IMR-90 (cell line): ENCODE measurements around the gene PLXDC2. TPM values are rescaled to one million over a fixed set of nuclear protein-coding genes. Genes with fewer than 3 reads are reported as not detected.
A peak's percentile ranks its signal among the peaks of the same experiment; 100 is the strongest.

Experiments
- ATAC-seq: fragments of 200-7000 bp; cut with Tn5 transposase; 2 replicates; pipeline ENCODE4 v1.9.1; 2020; ENCODE audit warnings: low read depth, mild to moderate bottlenecking, moderate library complexity
- BruUV-seq: library from RNA; stranded (reverse); fragments of 400-500 nt; replicated peaks from 2 replicates; lab custom pipeline; 2021; lab: Mats Ljungman, UMichigan
- CTCF ChIA-PET: fragments of 300-600 bp; formaldehyde crosslinking; extraction: SDS; loops from one replicate; lab custom pipeline; 2021; ENCODE audit warnings: antibody characterized with exemption; lab: Yijun Ruan, JAX
- POLR2A ChIA-PET: fragments of 300-600 bp; sonication (Branson Sonifier 250); formaldehyde crosslinking; loops from one replicate; lab custom pipeline; 2022; ENCODE audit warnings: antibody characterized with exemption; ENCODE audit not compliant: unreplicated experiment; lab: Charles Lee
- DNase-seq: peaks from one replicate; pipeline ENCODE4 v3.0.0; 2013
- H2AFZ ChIP-seq: replicated peaks from 2 replicates; pipeline ENCODE3; 2013; ENCODE audit warnings: low read length, mild to moderate bottlenecking; ENCODE audit not compliant: poor library complexity
- H2AK5ac ChIP-seq: 2 replicates; pipeline ENCODE4 v1.6.1; 2013; ENCODE audit warnings: low read depth, low read length, inconsistent platforms
- H2AK9ac ChIP-seq: replicated peaks from 2 replicates; pipeline ENCODE3; 2013; ENCODE audit warnings: mild to moderate bottlenecking, low read depth, low read length, moderate library complexity; ENCODE audit not compliant: poor library complexity
- H2BK120ac ChIP-seq: 2 replicates; pipeline ENCODE4 v1.6.1; 2013; ENCODE audit warnings: low read depth, low read length, inconsistent platforms
- H2BK15ac ChIP-seq: 3 replicates; pipeline ENCODE4 v1.6.1; 2013; ENCODE audit warnings: low read depth, low read length, inconsistent platforms
- H2BK20ac ChIP-seq: 2 replicates; pipeline ENCODE4 v1.6.1; 2013; ENCODE audit warnings: low read depth, mild to moderate bottlenecking, inconsistent platforms, low read length, moderate library complexity
- H2BK5ac ChIP-seq: 2 replicates; pipeline ENCODE4 v1.6.1; 2013; ENCODE audit warnings: mild to moderate bottlenecking, low read depth, low read length, inconsistent platforms; ENCODE audit not compliant: poor library complexity, severe bottlenecking
- H3K14ac ChIP-seq: replicated peaks from 2 replicates; pipeline ENCODE4 v1.6.1; 2013; ENCODE audit warnings: low read depth, low read length, inconsistent platforms
- H3K18ac ChIP-seq: 2 replicates; pipeline ENCODE4 v1.6.1; 2013; ENCODE audit warnings: low read depth, low read length, control low read depth
- H3K23ac ChIP-seq: 2 replicates; pipeline ENCODE4 v1.6.1; 2013; ENCODE audit warnings: low read depth, low read length, inconsistent platforms
- H3K27ac ChIP-seq: 2 replicates; pipeline ENCODE4 v1.5.1; 2013; ENCODE audit warnings: mild to moderate bottlenecking, control low read depth, low read length; ENCODE audit not compliant: insufficient read depth
- H3K27me3 ChIP-seq: 2 replicates; pipeline ENCODE4 v1.6.1; 2013; ENCODE audit warnings: low read length; ENCODE audit not compliant: control insufficient read depth, insufficient read depth
- H3K36me3 ChIP-seq: 2 replicates; pipeline ENCODE4 v1.6.1; 2013; ENCODE audit warnings: low read length, mixed read lengths; ENCODE audit not compliant: control insufficient read depth, insufficient read depth
- H3K4ac ChIP-seq: 2 replicates; pipeline ENCODE4 v1.6.1; 2013; ENCODE audit warnings: low read depth, low read length, inconsistent platforms
- H3K4me1 ChIP-seq: 2 replicates; pipeline ENCODE4 v1.6.1; 2013; ENCODE audit warnings: low read length, mixed read lengths; ENCODE audit not compliant: control insufficient read depth, insufficient read depth
- H3K4me2 ChIP-seq: 2 replicates; pipeline ENCODE4 v1.6.1; 2013; ENCODE audit warnings: low read depth, mild to moderate bottlenecking, control low read depth, low read length, moderate library complexity
- H3K4me3 ChIP-seq: 2 replicates; pipeline ENCODE4 v1.5.1; 2013; ENCODE audit warnings: low read depth, mild to moderate bottlenecking, control low read depth, low read length, moderate library complexity; ENCODE audit not compliant: insufficient read depth
- H3K56ac ChIP-seq: 2 replicates; pipeline ENCODE4 v1.6.1; 2013; ENCODE audit warnings: low read length, inconsistent platforms; ENCODE audit not compliant: insufficient read depth; ENCODE audit errors: extremely low read depth
- H3K79me1 ChIP-seq, 2 experiments: 2 replicates each; pipeline ENCODE4 v1.6.1; 2013; ENCODE audit warnings: low read length in 2 of 2, inconsistent platforms in 1 of 2, low read depth in 1 of 2
- H3K9ac ChIP-seq: 2 replicates; pipeline ENCODE4 v1.6.1; 2013; ENCODE audit warnings: low read depth, low read length, control low read depth
- H3K9me1 ChIP-seq: 2 replicates; pipeline ENCODE4 v1.6.1; 2013; ENCODE audit warnings: low read length, inconsistent platforms; ENCODE audit not compliant: insufficient read depth
- H3K9me3 ChIP-seq: 2 replicates; pipeline ENCODE4 v1.6.1; 2013; ENCODE audit warnings: low read length; ENCODE audit not compliant: control insufficient read depth, insufficient read depth
- H4K20me1 ChIP-seq: 2 replicates; pipeline ENCODE4 v1.6.1; 2013; ENCODE audit warnings: low read length, inconsistent platforms; ENCODE audit not compliant: insufficient read depth
- H4K5ac ChIP-seq: 2 replicates; pipeline ENCODE4 v1.6.1; 2013; ENCODE audit warnings: mild to moderate bottlenecking, low read depth, low read length, control low read depth
- H4K8ac ChIP-seq, 2 experiments: 2 replicates each; pipeline ENCODE4 v1.6.1; 2013; ENCODE audit warnings: low read depth in 2 of 2, low read length in 2 of 2, control low read depth in 1 of 2, inconsistent platforms in 1 of 2
- H4K91ac ChIP-seq: 2 replicates; pipeline ENCODE4 v1.6.1; 2013; ENCODE audit warnings: low read depth, low read length, inconsistent platforms; ENCODE audit not compliant: insufficient read depth
- MAFK ChIP-seq: IDR thresholded peaks from 2 replicates; pipeline ENCODE4 v1.6.1; 2012; ENCODE audit warnings: low read depth, low read length, improper control_type of control experiment
- POLR2A ChIP-seq: IDR thresholded peaks from 2 replicates; pipeline ENCODE4 v1.6.1; 2012; ENCODE audit warnings: mild to moderate bottlenecking, low read depth, low read length
- RCOR1 ChIP-seq: IDR thresholded peaks from 2 replicates; pipeline ENCODE4 v1.6.1; 2012; ENCODE audit warnings: mild to moderate bottlenecking, low read length, improper control_type of control experiment; ENCODE audit not compliant: insufficient replicate concordance
- RFX5 ChIP-seq: IDR thresholded peaks from 2 replicates; pipeline ENCODE4 v1.8.0; 2012; ENCODE audit warnings: low read depth, mild to moderate bottlenecking, low read length, moderate library complexity
- SMC3 ChIP-seq: fragments of 150-350 bp; IDR thresholded peaks from 2 replicates; pipeline ENCODE4 v1.6.1; 2016; ENCODE audit warnings: low read depth, mild to moderate bottlenecking, antibody characterized with exemption, low read length, moderate library complexity
- WGBS, 2 experiments: methylation state at CpG; one replicate each; pipeline versions ENCODE4 v1.1.5 to v1.1.7; 2013; ENCODE audit warnings: missing lambda C conversion rate in 2 of 2; ENCODE audit not compliant: insufficient read length in 1 of 2; ENCODE audit errors: extremely low coverage in 2 of 2; 5-methylcytosine and 5-hydroxymethylcytosine counted together
- dilution Hi-C: fragments of 300-500 bp; cut with HindIII; formaldehyde crosslinking; loops from one replicate; pipeline ENCODE4 v1.14.3; 2018; ENCODE audit warnings: low sequenced_read_pairs; ENCODE audit not compliant: unreplicated experiment
- in situ Hi-C: fragments of 300-500 bp; cut with MboI; formaldehyde crosslinking; loops from 3 replicates; pipeline ENCODE4 v1.14.3; 2019; ENCODE audit warnings: low sequenced_read_pairs, inconsistent platforms, mixed read lengths
- intact Hi-C: fragments of 100-400 bp; cut with micrococcal nuclease; formaldehyde crosslinking; loops from 2 replicates; pipeline ENCODE4 v1.10.0; 2022
- polyA plus RNA-seq, 3 experiments: library from polyadenylated mRNA; depleted of rRNA; stranded (reverse); fragments of >200 nt; gene quantifications; 2 replicates each; pipeline ENCODE4 v1.2.3, GENCODE V29; 2012; ENCODE audit warnings: low replicate concordance in 1 of 3
- total RNA-seq: library from RNA; depleted of rRNA; stranded (reverse); fragments of >200 nt; gene quantifications from 2 replicates; pipeline ENCODE4 v1.2.3, GENCODE V29; 2012

PLXDC2 gene
- total and polyA plus RNA-seq, 2 of the 4 experiments (the other 2 are of a cell fraction) = 3.2 to 6.1 TPM

DNA sequence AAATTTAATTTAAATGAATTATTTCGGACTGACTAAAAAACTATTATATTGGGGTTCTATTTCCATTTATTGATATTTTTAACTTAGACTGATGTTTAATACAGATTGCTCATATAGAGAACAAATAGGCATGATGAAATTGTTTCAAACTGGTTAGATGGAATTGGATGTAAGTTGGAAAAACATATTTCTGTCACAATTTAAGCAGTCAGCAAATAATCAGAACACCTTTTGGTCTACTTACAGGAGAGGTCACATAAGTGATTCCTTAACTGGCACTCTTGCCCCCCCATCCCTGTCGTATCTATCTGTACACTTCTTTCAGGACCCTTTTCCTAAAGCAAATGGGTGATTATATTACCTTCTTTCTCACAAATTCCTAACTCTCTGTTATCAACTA lies 138.4 kb downstream of the PLXDC2 start:
- ATAC-seq (no peak), DNase-seq (no peak)
- no peaks in the 10 kb centered on the region for H3K9me3 ChIP-seq
- no peak overlapping the region for H2BK15ac ChIP-seq
- WGBS, 2 experiments = no CpG with 5 or more reads among the region's 2 CpGs
- intact Hi-C loops (no loop called here), dilution Hi-C loops (no loop called here), in situ Hi-C loops (no loop called here)
- H4K91ac ChIP-seq = no peak overlapping the region
- H3K4me3 ChIP-seq = no peak overlapping the region
- no peak overlapping the region for H2BK120ac ChIP-seq
- H2BK20ac ChIP-seq = no peak overlapping the region
- H2BK5ac ChIP-seq = no peak overlapping the region
- H3K27me3 ChIP-seq = no peaks in the 10 kb centered on the region
- H2AK5ac ChIP-seq = no peak overlapping the region
- no peak overlapping the region for H3K14ac ChIP-seq
- POLR2A ChIA-PET = no interaction called here
- no peak overlapping the region for H3K56ac ChIP-seq
- H4K8ac ChIP-seq = no peak overlapping the region
- CTCF ChIA-PET = no interaction called here
- H2AK9ac ChIP-seq = no peak overlapping the region
- no peak overlapping the region for H3K18ac ChIP-seq
- H3K4ac ChIP-seq = no peak overlapping the region
- H3K36me3 ChIP-seq = no peaks in the 10 kb centered on the region
- no peaks in the 10 kb centered on the region for H4K20me1 ChIP-seq
- BruUV-seq = no TSS peak
- no peak overlapping the region for H3K27ac ChIP-seq
- no peak overlapping the region for H3K9ac ChIP-seq
- TF ChIP-seq RFX5 (no peak), SMC3 (no peak), RCOR1 (no peak), POLR2A (no peak), MAFK (0 out of 2 replicates have a peak, but pooled peaks have one; percentile 3)
- H3K4me1 ChIP-seq = no peaks in the 10 kb centered on the region
- H3K23ac ChIP-seq = no peak overlapping the region
- no peaks in the 10 kb centered on the region for H3K9me1 ChIP-seq
- no peak overlapping the region for H2AFZ ChIP-seq
- H4K5ac ChIP-seq = no peak overlapping the region
- H3K79me1 ChIP-seq = no peaks in the 10 kb centered on the region
- H3K4me2 ChIP-seq = no peak overlapping the region
